NAMALWA (cell line): ENCODE data around the gene KIF1B.

Experiments used
- DNase-seq: peaks from one replicate; pipeline ENCODE4 v3.0.0-alpha.2; 2015; ENCODE audit warnings: low spot score

KIF1B gene

GRCh38 chr1:10430216-10431069 is 220.1 kb downstream of the KIF1B start, which contains the start of gene CENPS:
CENPS (plus strand) TSS chr1:10430433; CDS start chr1:10430518, 85 bp downstream.
- peak; percentile 95 for DNase-seq
